SK-N-MC (cell line): ENCODE data around the gene IL18.

Experiments used
- EZH2 ChIP-seq: fragments of 200-600 bp; sonication (generic); IDR thresholded peaks from one replicate; pipeline ENCODE4 v1.6.1; 2017; ENCODE audit warnings: antibody characterized with exemption
- FOXP2 ChIP-seq: optimal IDR thresholded peaks from 2 replicates; pipeline ENCODE3; 2011; ENCODE audit warnings: mild to moderate bottlenecking, moderate library complexity; ENCODE audit not compliant: insufficient read depth; ENCODE audit errors: extremely low read length, control extremely low read depth
- POLR2AphosphoS5 ChIP-seq: IDR thresholded peaks from 2 replicates; pipeline ENCODE4 v1.6.1; 2012; ENCODE audit warnings: mild to moderate bottlenecking, low read depth, low read length, borderline replicate concordance

DNA sequence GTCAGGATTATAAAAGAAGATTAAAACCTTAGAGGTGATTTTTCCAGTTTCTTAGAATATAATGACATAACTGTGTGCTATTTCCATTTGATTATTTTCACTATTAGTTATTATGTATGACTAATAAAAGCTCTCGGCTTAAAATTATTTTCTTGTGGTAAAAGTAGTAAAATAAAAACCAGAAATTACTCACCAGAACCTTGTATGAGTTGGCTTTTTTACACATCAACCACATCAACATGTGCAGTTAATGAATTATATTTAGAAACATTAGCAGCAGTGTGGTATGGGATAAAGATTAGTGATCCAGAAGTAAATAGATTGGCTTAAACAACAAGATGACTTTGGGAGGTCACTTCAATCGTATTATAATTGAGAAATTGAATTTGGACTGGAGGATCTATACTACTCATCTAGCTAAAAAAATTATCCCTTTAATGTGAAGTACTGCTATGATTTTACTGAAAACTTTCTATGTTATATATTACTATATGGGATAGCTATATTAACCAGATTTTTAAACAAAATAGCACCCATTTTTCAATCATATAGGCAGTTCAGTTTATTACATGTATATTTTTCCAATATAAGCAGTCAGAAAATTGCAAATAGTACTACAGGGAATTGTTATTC, 8.6 kb upstream of the IL18 start:
- TF ChIP-seq POLR2AphosphoS5 (no peak), EZH2 (no peak), FOXP2 (no peak)
